ENCODE results near the gene ZNF335. TPM values are rescaled to one million over a fixed set of nuclear protein-coding genes. Genes with fewer than 3 reads are reported as not detected.
A peak's percentile ranks its signal among the peaks of the same experiment; 100 is the strongest.

The ZNF335 gene
- total and polyA plus RNA-seq, 2 of the 8 experiments (the other 6 are each of a cell fraction or from before 2014, with no cell fraction given), result 12.4 to 14.6 TPM

GRCh38 chr20:45949542-45950329, 22.3 kb downstream of the ZNF335 start:
- no peak overlapping the region for H3K27ac ChIP-seq (ENCODE audit: low read depth, low read length)
- no peak overlapping the region for H4K5ac ChIP-seq (ENCODE audit: insufficient read length, low read depth, low read length)
- H2BK5ac ChIP-seq (ENCODE audit: low read depth, low read length), result no peak overlapping the region
- no peak overlapping the region for H3K4ac ChIP-seq (replicated peaks; ENCODE audit: insufficient read length, low read depth, low read length)
- FAIRE-seq (no peak), DNase-seq (ENCODE audit: low read depth in 1 of 2, low spot score in 2 of 2) (no peak)
- no peaks in the 10 kb centered on the region for H3K79me2 ChIP-seq (ENCODE audit: control insufficient read depth in 1 of 2, insufficient read depth in 2 of 2, low read length in 2 of 2)
- no peak overlapping the region for H2BK20ac ChIP-seq (ENCODE audit: low read length)
- H3K14ac ChIP-seq (ENCODE audit: insufficient read length), result no peak overlapping the region
- H3K18ac ChIP-seq (ENCODE audit: extremely low read depth, low read length), result no peak overlapping the region
- no peak overlapping the region for H2BK15ac ChIP-seq (ENCODE audit: low read length)
- peaks cover 0 to 3% (median 1%) of the 10 kb centered on the region in 4 experiments; a peak in 1 of 7 replicates for H3K4me1 ChIP-seq (replicated peaks in 1 of 4; ENCODE audit: control insufficient read depth in 3 of 4, insufficient read depth in 4 of 4, low read length in 3 of 4)
- TF ChIP-seq POLR2AphosphoS5 (IDR thresholded peaks at IDR 0.05; ENCODE audit: low read depth, low read length) (peak; percentile 18; the same call in 1 of the 2 replicates), SIRT6 (IDR thresholded peaks at IDR 0.05; ENCODE audit: low read length) (no peak)
- H2BK12ac ChIP-seq (ENCODE audit: low read depth, low read length), result no peak overlapping the region
- no peak overlapping the region for H3K4me2 ChIP-seq (ENCODE audit: insufficient read depth in 1 of 2, low read depth in 2 of 2, low read length in 2 of 2)
- no peak overlapping the region for H2AK5ac ChIP-seq (ENCODE audit: low read depth, low read length)
- H3K23me2 ChIP-seq (ENCODE audit: low read depth, low read length), result no peaks in the 10 kb centered on the region
- H3K36me3 ChIP-seq (ENCODE audit: control insufficient read depth in 2 of 4, insufficient read depth in 4 of 4, low read length in 3 of 4), result peaks cover 20 to 57% (median 34%) of the 10 kb centered on the region in 4 experiments
- peak overlapping the region; percentile 11; the same call in 1 of the 2 replicates for H4K8ac ChIP-seq (ENCODE audit: extremely low read depth, insufficient read depth, low read length)
- H4K91ac ChIP-seq (replicated peaks; ENCODE audit: insufficient read length, low read length), result no peak overlapping the region
- peaks cover 5% of the 10 kb centered on the region; the same call in 1 of the 2 replicates for H3K79me1 ChIP-seq (ENCODE audit: low read depth, low read length)
- peaks cover 0 to 13% of the 10 kb centered on the region in 2 experiments for H4K20me1 ChIP-seq (replicated peaks in 1 of 2; ENCODE audit: control insufficient read depth in 1 of 2, insufficient read depth in 2 of 2, low read length in 2 of 2)
- H3K56ac ChIP-seq (replicated peaks; ENCODE audit: insufficient read length, low read depth, low read length), result no peak overlapping the region
- no peaks in the 10 kb centered on the region for H3K9me3 ChIP-seq (ENCODE audit: insufficient read depth in 2 of 2, low read depth in 1 of 2, low read length in 1 of 2)
- no peak overlapping the region for H2AFZ ChIP-seq (ENCODE audit: low read length)
- 86% methylated on average over 12 of the region's 13 CpGs; no CpG with 5 or more reads in 1 of the 2 experiments for WGBS, 2 experiments (ENCODE audit: extremely low coverage in 1 of 2, insufficient coverage in 1 of 2, insufficient read length in 1 of 2, insufficient replicate concordance in 2 of 2, low coverage in 1 of 2, low lambda C conversion rate in 2 of 2, missing lambda C conversion rate in 1 of 2)
- no peak overlapping the region for H3K23ac ChIP-seq (ENCODE audit: insufficient read length)
- H3K9ac ChIP-seq (replicated peaks in 1 of 4; ENCODE audit: extremely low read depth in 1 of 4, low read depth in 3 of 4, low read length in 3 of 4), result no peak overlapping the region
- no peaks in the 10 kb centered on the region for H3K27me3 ChIP-seq (replicated peaks in 1 of 4; ENCODE audit: control insufficient read depth in 3 of 4, extremely low read depth in 1 of 4, insufficient read depth in 3 of 4, low read length in 3 of 4)
- ChIA-PET CTCF (ENCODE audit: partially characterized antibody) (interaction anchor here (0.7 to 8.7 kb wide), 7 partner anchors 11 to 62 kb away, joined by 3 to 82 read pairs (median 7); partner anchors contain the start of gene PCIF1), POLR2A (ENCODE audit: partially characterized antibody) (interaction anchor here (0.8 to 14.0 kb wide), 15 partner anchors 14 to 133 kb away, joined by 3 to 283 read pairs (median 5); partner anchors contain the start of genes CTSA, NEURL2, PCIF1 and PLTP)
- no peak overlapping the region for H2BK120ac ChIP-seq (replicated peaks; ENCODE audit: low read depth, low read length)
- no peak overlapping the region for H3K4me3 ChIP-seq (ENCODE audit: extremely low read depth in 1 of 4, insufficient read depth in 2 of 4, low read depth in 3 of 4, low read length in 4 of 4)

Data from H1 (cell line).